ENCODE data around the gene FATE1.

FATE1 gene

DNA sequence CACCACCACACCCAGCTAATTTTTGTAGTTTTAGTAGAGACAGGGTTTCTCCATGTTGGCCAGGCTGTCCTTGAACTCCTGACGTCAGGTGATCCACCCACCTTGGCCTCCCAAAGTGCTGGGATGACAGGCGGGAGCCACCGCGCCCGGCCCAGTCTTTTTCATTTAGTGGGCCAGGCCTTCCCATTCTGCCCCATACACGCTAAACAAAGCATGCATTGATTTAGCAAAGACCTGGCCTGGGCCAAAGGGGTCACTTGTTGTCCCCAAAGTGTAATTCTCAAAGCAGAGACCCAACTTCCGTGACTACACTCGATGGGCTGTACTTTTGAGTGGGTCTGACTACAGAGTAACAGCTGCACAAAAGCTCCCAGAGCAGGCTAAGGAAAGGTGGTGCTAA is 47.9 kb downstream of the FATE1 start:
- H3K27me3 ChIP-seq = no peaks in the 10 kb centered on the region
- TF ChIP-seq, protein P1, sequence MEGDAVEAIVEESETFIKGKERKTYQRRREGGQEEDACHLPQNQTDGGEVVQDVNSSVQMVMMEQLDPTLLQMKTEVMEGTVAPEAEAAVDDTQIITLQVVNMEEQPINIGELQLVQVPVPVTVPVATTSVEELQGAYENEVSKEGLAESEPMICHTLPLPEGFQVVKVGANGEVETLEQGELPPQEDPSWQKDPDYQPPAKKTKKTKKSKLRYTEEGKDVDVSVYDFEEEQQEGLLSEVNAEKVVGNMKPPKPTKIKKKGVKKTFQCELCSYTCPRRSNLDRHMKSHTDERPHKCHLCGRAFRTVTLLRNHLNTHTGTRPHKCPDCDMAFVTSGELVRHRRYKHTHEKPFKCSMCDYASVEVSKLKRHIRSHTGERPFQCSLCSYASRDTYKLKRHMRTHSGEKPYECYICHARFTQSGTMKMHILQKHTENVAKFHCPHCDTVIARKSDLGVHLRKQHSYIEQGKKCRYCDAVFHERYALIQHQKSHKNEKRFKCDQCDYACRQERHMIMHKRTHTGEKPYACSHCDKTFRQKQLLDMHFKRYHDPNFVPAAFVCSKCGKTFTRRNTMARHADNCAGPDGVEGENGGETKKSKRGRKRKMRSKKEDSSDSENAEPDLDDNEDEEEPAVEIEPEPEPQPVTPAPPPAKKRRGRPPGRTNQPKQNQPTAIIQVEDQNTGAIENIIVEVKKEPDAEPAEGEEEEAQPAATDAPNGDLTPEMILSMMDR (IDR thresholded peaks at IDR 0.05) = no peak
- H3K4me1 ChIP-seq = no peaks in the 10 kb centered on the region
- no peak overlapping the region for H3K4me3 ChIP-seq
- intact Hi-C loops (cut with DNase I; ENCODE audit: low total_unique reads) = no loop called here
- no peaks in the 10 kb centered on the region for H3K36me3 ChIP-seq
- H3K9me3 ChIP-seq = no peaks in the 10 kb centered on the region
- DNase-seq = no peak
- H3K27ac ChIP-seq = no peak overlapping the region

DNA sequence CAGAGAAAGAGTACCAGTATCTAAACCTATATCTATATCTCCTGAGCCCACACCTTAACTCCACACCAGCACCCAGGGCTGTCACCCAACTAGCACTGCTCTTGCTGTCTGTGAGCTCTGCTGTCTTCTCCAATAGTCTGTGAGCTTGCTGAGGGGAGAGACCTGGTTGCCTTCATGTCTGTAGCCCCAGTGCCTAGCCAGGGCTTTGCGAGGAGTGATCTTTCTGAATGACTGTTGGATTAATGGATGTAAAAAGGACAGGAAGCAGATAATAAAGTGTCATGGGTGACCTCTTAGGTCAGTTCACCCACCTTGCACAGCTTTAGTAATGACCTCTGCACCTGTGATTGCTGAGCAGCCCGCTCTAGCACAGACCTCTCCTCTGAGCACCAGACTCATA is 49.2 kb downstream of the FATE1 start:
- Histone ChIP-seq H3K4me1 (no peaks in the 10 kb centered on the region), H3K27me3 (no peaks in the 10 kb centered on the region), H3K36me3 (no peaks in the 10 kb centered on the region), H3K4me3 (no peak overlapping the region), H3K9me3 (no peaks in the 10 kb centered on the region), H3K27ac (no peak overlapping the region)
- TF ChIP-seq, protein P1 (IDR thresholded peaks at IDR 0.05) = no peak
- no peak for DNase-seq
- intact Hi-C loops (cut with DNase I; ENCODE audit: low total_unique reads) = no loop called here

DNA sequence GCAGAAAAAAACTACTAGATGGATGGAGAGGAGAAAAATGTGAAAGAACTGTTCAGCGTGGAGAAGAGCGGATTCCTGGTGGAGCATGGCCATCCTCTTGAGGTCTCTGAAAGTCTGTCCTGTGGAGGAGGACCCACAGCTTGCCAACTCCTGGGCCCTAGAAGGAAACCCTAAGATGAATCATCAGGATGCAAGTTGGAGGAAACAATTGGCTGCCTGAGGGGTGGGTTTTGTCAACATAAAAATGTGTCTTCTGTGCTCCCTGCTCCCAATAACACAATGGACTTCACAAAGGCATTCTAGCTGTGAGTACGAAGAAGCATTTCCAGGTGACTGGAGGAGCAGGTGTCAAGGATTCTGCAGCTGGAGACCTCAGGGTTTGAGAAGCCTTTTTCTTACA is 55.9 kb downstream of the FATE1 start:
- Histone ChIP-seq H3K27me3 (no peaks in the 10 kb centered on the region), H3K4me1 (no peaks in the 10 kb centered on the region), H3K36me3 (no peaks in the 10 kb centered on the region), H3K9me3 (no peaks in the 10 kb centered on the region), H3K27ac (no peak overlapping the region), H3K4me3 (no peak overlapping the region)
- TF ChIP-seq, protein P1 (IDR thresholded peaks at IDR 0.05) = no peak
- no peak for DNase-seq
- intact Hi-C loops (cut with DNase I; ENCODE audit: low total_unique reads) = no loop called here
